ENCODE measurements around the gene CREB5.

- TF ChIP-seq CTCF (conservative IDR thresholded peaks at IDR 0.05; ENCODE audit: low read depth in 2 of 2) (no peak), EZH2 (IDR thresholded peaks at IDR 0.05; ENCODE audit: low read depth, unreplicated experiment) (no peak), EZH2phosphoT487 (IDR thresholded peaks at IDR 0.05; ENCODE audit: unreplicated experiment) (no peak), POLR2AphosphoS5 (IDR thresholded peaks at IDR 0.05; ENCODE audit: low read depth) (no peak), CREB1 (CRISPR knock-in tag; IDR thresholded peaks at IDR 0.05; ENCODE audit: low read depth) (no peak)
These were observed 54.0 kb downstream of the CREB5 start for GRCh38 chr7:28466341-28466740.
